ENCODE measurements around the gene CMTR1.

GRCh38 chr6:37418722-37419121 is 14.3 kb upstream of the CMTR1 start:
- TF ChIP-seq EZH2 (IDR thresholded peaks at IDR 0.05; ENCODE audit: borderline replicate concordance, insufficient read depth, low read length, poor library complexity, severe bottlenecking), result no peak
- no peak for TF ChIP-seq CTCF (IDR thresholded peaks at IDR 0.05; ENCODE audit: poor library complexity, severe bottlenecking)
- no peak for TF ChIP-seq SMC3 (conservative IDR thresholded peaks at IDR 0.05; ENCODE audit: poor library complexity)

Data from neural cell (in vitro differentiated cells).